PC-3 (cell line): ENCODE measurements around the gene LMLN. TPM values are rescaled to one million over a fixed set of nuclear protein-coding genes. Genes with fewer than 3 reads are reported as not detected.

Source experiments
- ATAC-seq: fragments of 200-7000 bp; cut with Tn5 transposase; 2 replicates; pipeline ENCODE4 v1.9.1; 2020; ENCODE audit warnings: mild to moderate bottlenecking, moderate library complexity
- BruUV-seq: library from RNA; stranded (reverse); fragments of 400-500 nt; replicated peaks from 2 replicates; lab custom pipeline; 2021; lab: Mats Ljungman, UMichigan
- CTCF ChIA-PET: fragments of 300-600 bp; sonication (Branson Sonifier 250); formaldehyde crosslinking; loops from one replicate; lab custom pipeline; 2022; ENCODE audit warnings: antibody characterized with exemption; lab: Charles Lee
- POLR2A ChIA-PET: fragments of 300-600 bp; sonication (Branson Sonifier 250); formaldehyde crosslinking; loops from one replicate; lab custom pipeline; 2022; ENCODE audit warnings: antibody characterized with exemption; ENCODE audit not compliant: unreplicated experiment; lab: Charles Lee
- DNase-seq: peaks from one replicate; pipeline ENCODE4 v3.0.0-alpha.2; 2015
- H2AFZ ChIP-seq: fragments of 300-600 bp; sonication (generic); 2 replicates; pipeline ENCODE4 v1.6.0; 2016; ENCODE audit warnings: antibody characterized with exemption, low read length
- H3F3A ChIP-seq: fragments of 300-600 bp; sonication (generic); one replicate; pipeline ENCODE4 v1.6.0; 2017; ENCODE audit warnings: antibody characterized with exemption, low read length, control low read depth, mild to moderate bottlenecking; ENCODE audit not compliant: unreplicated experiment
- H3K27ac ChIP-seq: fragments of 300-600 bp; sonication (generic); 2 replicates; pipeline ENCODE4 v1.5.1; 2016; ENCODE audit warnings: mild to moderate bottlenecking, low read length
- H3K27me3 ChIP-seq: fragments of 300-600 bp; sonication (generic); 2 replicates; pipeline ENCODE4 v1.6.1; 2016; ENCODE audit warnings: low read length, mixed read lengths
- H3K36me3 ChIP-seq: fragments of 300-600 bp; sonication (generic); 2 replicates; pipeline ENCODE4 v1.6.1; 2016; ENCODE audit warnings: low read depth, mixed run types, low read length, mixed read lengths
- H3K4me1 ChIP-seq: fragments of 300-600 bp; sonication (generic); 2 replicates; pipeline ENCODE4 v1.5.1; 2016; ENCODE audit warnings: low read length; ENCODE audit not compliant: insufficient read depth
- H3K4me2 ChIP-seq: fragments of 300-600 bp; sonication (generic); 2 replicates; pipeline ENCODE4 v1.6.0; 2016; ENCODE audit warnings: low read length
- H3K4me3 ChIP-seq: fragments of 300-600 bp; sonication (generic); 2 replicates; pipeline ENCODE4 v1.5.1; 2016; ENCODE audit warnings: mild to moderate bottlenecking, low read length, mixed read lengths
- H3K79me2 ChIP-seq: fragments of 300-600 bp; sonication (generic); 2 replicates; pipeline ENCODE4 v1.6.1; 2017; ENCODE audit warnings: low read length, mixed read lengths
- H3K9ac ChIP-seq: fragments of 300-600 bp; sonication (generic); 2 replicates; pipeline ENCODE4 v1.6.0; 2016; ENCODE audit warnings: mild to moderate bottlenecking, low read length
- H3K9me2 ChIP-seq: fragments of 300-600 bp; sonication (generic); replicated peaks from 2 replicates; pipeline ENCODE4 v1.6.1; 2016; ENCODE audit warnings: mixed run types, low read length, mixed read lengths
- H3K9me3 ChIP-seq: fragments of 300-600 bp; sonication (generic); 2 replicates; pipeline ENCODE4 v1.6.1; 2016; ENCODE audit warnings: low read length, mixed read lengths
- H4K20me1 ChIP-seq: fragments of 300-600 bp; sonication (generic); 2 replicates; pipeline ENCODE4 v1.6.1; 2016; ENCODE audit warnings: low read length, mixed read lengths
- EZH2 ChIP-seq: fragments of 300-600 bp; sonication (generic); IDR thresholded peaks from one replicate; pipeline ENCODE4 v1.6.1; 2017; ENCODE audit warnings: antibody characterized with exemption, mild to moderate bottlenecking, low read length; ENCODE audit not compliant: unreplicated experiment
- EZH2phosphoT487 ChIP-seq: fragments of 300-600 bp; sonication (generic); IDR thresholded peaks from 2 replicates; pipeline ENCODE4 v1.6.1; 2018; ENCODE audit warnings: mild to moderate bottlenecking, antibody characterized with exemption, low read length, borderline replicate concordance
- intact Hi-C: fragments of 100-400 bp; cut with micrococcal nuclease; formaldehyde crosslinking; loops from 2 replicates; pipeline ENCODE4 v1.9.0; 2023
- total RNA-seq: library from RNA; depleted of rRNA; stranded (reverse); fragments of >200 nt; gene quantifications from 2 replicates; pipeline ENCODE4 v1.2.3, GENCODE V29; 2014
- TF ChIP-seq, protein P1 (sequence below): fragments of 300-600 bp; sonication (generic); conservative IDR thresholded peaks from 2 replicates; pipeline ENCODE4 v1.5.1; 2017; ENCODE audit warnings: antibody characterized with exemption, low read depth, mild to moderate bottlenecking, low read length

LMLN gene
- total RNA-seq, 1 experiment from 2014 or later, result 3.7 TPM

DNA sequence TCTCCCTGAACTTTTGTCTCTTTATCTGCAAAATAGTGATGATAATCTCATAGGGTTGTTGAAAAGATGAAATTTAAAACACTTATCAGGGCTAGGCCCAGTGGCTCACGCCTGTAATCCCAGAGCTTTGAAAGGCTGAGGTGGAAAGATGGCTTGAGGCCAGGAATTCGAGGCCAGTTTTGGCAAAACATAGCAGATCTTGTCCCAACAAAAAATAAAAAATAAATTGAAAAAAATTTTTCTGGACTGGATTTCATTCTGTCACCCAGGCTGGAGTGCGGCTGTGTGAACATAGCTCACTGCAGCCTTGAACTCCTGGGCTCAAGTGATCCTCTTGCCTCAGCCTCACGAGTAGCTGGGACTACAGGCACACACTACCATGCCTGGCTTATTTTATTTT lies 29.6 kb downstream of the LMLN start:
- H4K20me1 ChIP-seq, result no peaks in the 10 kb centered on the region
- H3K9me2 ChIP-seq, result no peaks in the 10 kb centered on the region
- intact Hi-C loops, result no loop called here
- ATAC-seq (no peak), DNase-seq (no peak)
- TF ChIP-seq, protein P1, sequence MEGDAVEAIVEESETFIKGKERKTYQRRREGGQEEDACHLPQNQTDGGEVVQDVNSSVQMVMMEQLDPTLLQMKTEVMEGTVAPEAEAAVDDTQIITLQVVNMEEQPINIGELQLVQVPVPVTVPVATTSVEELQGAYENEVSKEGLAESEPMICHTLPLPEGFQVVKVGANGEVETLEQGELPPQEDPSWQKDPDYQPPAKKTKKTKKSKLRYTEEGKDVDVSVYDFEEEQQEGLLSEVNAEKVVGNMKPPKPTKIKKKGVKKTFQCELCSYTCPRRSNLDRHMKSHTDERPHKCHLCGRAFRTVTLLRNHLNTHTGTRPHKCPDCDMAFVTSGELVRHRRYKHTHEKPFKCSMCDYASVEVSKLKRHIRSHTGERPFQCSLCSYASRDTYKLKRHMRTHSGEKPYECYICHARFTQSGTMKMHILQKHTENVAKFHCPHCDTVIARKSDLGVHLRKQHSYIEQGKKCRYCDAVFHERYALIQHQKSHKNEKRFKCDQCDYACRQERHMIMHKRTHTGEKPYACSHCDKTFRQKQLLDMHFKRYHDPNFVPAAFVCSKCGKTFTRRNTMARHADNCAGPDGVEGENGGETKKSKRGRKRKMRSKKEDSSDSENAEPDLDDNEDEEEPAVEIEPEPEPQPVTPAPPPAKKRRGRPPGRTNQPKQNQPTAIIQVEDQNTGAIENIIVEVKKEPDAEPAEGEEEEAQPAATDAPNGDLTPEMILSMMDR, result no peak
- no peak for TF ChIP-seq EZH2
- no peak for TF ChIP-seq EZH2phosphoT487
- H3K27me3 ChIP-seq, result no peaks in the 10 kb centered on the region
- H3K27ac ChIP-seq, result no peak overlapping the region
- H3F3A ChIP-seq, result no peaks in the 10 kb centered on the region
- no TSS peak for BruUV-seq
- H3K79me2 ChIP-seq, result no peaks in the 10 kb centered on the region
- no peak overlapping the region for H3K4me3 ChIP-seq
- H3K4me2 ChIP-seq, result no peak overlapping the region
- ChIA-PET CTCF (no interaction called here), POLR2A (interaction anchor here (0.6 kb wide), 1 partner anchor 1555 kb away, joined by 4 read pairs; no protein-coding TSS in a partner anchor)
- H3K9me3 ChIP-seq, result no peaks in the 10 kb centered on the region
- H3K36me3 ChIP-seq, result no peaks in the 10 kb centered on the region
- H3K4me1 ChIP-seq, result no peaks in the 10 kb centered on the region
- no peak overlapping the region for H2AFZ ChIP-seq
- no peak overlapping the region for H3K9ac ChIP-seq

DNA sequence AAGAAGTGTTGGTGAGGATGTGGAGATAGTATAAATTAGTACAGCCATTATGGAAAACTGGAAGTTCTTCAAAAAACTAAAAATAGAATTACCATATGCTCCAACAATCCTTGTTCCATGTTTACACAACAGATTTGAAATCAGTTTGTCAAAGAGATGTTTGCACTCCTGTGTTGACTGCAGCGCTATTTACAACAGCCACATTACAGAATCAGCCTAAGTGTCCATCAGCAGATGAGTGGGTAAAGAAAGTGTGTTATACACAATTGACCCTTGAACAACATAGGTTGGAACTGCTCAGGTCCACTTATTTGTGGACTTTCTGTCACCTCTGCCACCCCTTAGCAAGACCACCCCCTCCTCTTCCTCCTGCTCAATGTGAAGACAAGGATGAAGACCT lies 34.7 kb downstream of the LMLN start:
- Histone ChIP-seq H3K27me3 (no peaks in the 10 kb centered on the region), H3K9me3 (no peaks in the 10 kb centered on the region), H3K4me2 (no peak overlapping the region), H3K27ac (no peak overlapping the region), H3K36me3 (0 out of 2 replicates have a peak, but pooled peaks cover 4% of the 10 kb centered on the region), H4K20me1 (no peaks in the 10 kb centered on the region), H3K9ac (no peak overlapping the region), H3K4me1 (no peaks in the 10 kb centered on the region), H3K4me3 (no peak overlapping the region), H3F3A (no peaks in the 10 kb centered on the region), H2AFZ (no peak overlapping the region), H3K79me2 (no peaks in the 10 kb centered on the region), H3K9me2 (no peaks in the 10 kb centered on the region)
- intact Hi-C loops, result no loop called here
- ChIA-PET POLR2A (no interaction called here), CTCF (no interaction called here)
- ATAC-seq (no peak), DNase-seq (no peak)
- TF ChIP-seq EZH2phosphoT487 (no peak), EZH2 (no peak)
- TF ChIP-seq, protein P1, result no peak
- BruUV-seq, result no TSS peak

DNA sequence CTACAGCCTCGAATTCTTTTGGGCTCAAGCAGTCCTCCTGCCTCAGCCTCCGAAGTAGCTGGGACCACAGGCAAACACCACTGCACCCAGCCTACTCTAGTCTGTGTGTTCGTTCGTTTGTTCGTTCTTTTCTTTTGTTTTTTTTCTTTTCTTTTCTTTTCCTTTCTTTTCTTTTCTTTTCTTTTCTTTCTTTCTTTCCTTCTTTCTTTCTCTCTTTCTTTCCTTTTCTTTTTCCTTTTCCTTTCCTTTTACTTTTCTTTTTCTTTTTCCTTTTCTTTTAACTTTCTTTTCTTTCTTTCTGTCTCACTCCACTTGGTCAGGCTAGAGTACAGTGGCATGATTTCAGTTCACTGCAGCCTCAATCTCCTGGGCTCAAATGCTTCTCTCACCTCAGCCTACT lies 36.8 kb downstream of the LMLN start:
- ChIA-PET POLR2A (no interaction called here), CTCF (no interaction called here)
- DNase-seq (no peak), ATAC-seq (no peak)
- Histone ChIP-seq H3K4me3 (no peak overlapping the region), H3K4me1 (no peaks in the 10 kb centered on the region), H2AFZ (no peak overlapping the region), H3K9me2 (no peaks in the 10 kb centered on the region), H3K9ac (no peak overlapping the region), H3K4me2 (no peak overlapping the region), H3K36me3 (0 out of 2 replicates have a peak, but pooled peaks cover 4% of the 10 kb centered on the region), H3K9me3 (no peaks in the 10 kb centered on the region), H3F3A (no peaks in the 10 kb centered on the region), H3K27me3 (no peaks in the 10 kb centered on the region), H3K27ac (no peak overlapping the region), H3K79me2 (no peaks in the 10 kb centered on the region), H4K20me1 (no peaks in the 10 kb centered on the region)
- TF ChIP-seq EZH2phosphoT487, result no peak
- TF ChIP-seq EZH2, result no peak
- TF ChIP-seq, protein P1, result no peak
- BruUV-seq, result no TSS peak
- intact Hi-C loops, result no loop called here
